Osteoblast (primary cell): Measurements from ENCODE around the gene INSYN2B. TPM values are rescaled to one million over a fixed set of nuclear protein-coding genes. Genes with fewer than 3 reads are reported as not detected.

Source experiments
- DNase-seq: peaks from one replicate; pipeline ENCODE4 v3.0.0; 2011; ENCODE audit warnings: low spot score, mixed read lengths; ENCODE audit not compliant: insufficient read length; ENCODE audit errors: missing footprints
- H2AFZ ChIP-seq: 2 replicates; pipeline ENCODE4 v1.6.0; 2011; ENCODE audit warnings: mild to moderate bottlenecking, low read length
- H3K27ac ChIP-seq: 2 replicates; pipeline ENCODE4 v1.5.1; 2011; ENCODE audit warnings: mild to moderate bottlenecking, low read depth, low read length, moderate library complexity
- H3K27me3 ChIP-seq: 2 replicates; pipeline ENCODE4 v1.6.0; 2012; ENCODE audit warnings: mild to moderate bottlenecking, control low read depth, inconsistent platforms, low read length, moderate library complexity; ENCODE audit not compliant: insufficient read depth
- H3K36me3 ChIP-seq: 2 replicates; pipeline ENCODE4 v1.5.1; 2011; ENCODE audit warnings: mild to moderate bottlenecking, low read length, control low read depth, moderate library complexity; ENCODE audit not compliant: insufficient read depth
- H3K4me1 ChIP-seq: 2 replicates; pipeline ENCODE4 v1.5.1; 2011; ENCODE audit warnings: mild to moderate bottlenecking, low read length, control low read depth, moderate library complexity; ENCODE audit not compliant: insufficient read depth
- H3K4me2 ChIP-seq: 2 replicates; pipeline ENCODE4 v1.6.0; 2011; ENCODE audit warnings: mild to moderate bottlenecking, low read length; ENCODE audit not compliant: insufficient read depth
- H3K4me3 ChIP-seq: fragments of 200-600 bp; sonication (generic); 3 replicates; pipeline ENCODE4 v1.5.1; 2012; ENCODE audit warnings: mild to moderate bottlenecking, low read length, inconsistent platforms; ENCODE audit not compliant: insufficient read depth
- H3K79me2 ChIP-seq: 2 replicates; pipeline ENCODE4 v1.6.0; 2012; ENCODE audit warnings: mild to moderate bottlenecking, low read length, control low read depth, inconsistent platforms; ENCODE audit not compliant: insufficient read depth
- H3K9me3 ChIP-seq: 2 replicates; pipeline ENCODE4 v1.5.1; 2011; ENCODE audit warnings: low read depth, low read length, control low read depth
- H4K20me1 ChIP-seq: 2 replicates; pipeline ENCODE4 v1.6.0; 2012; ENCODE audit warnings: mild to moderate bottlenecking, low read length, control low read depth; ENCODE audit not compliant: insufficient read depth
- small RNA-seq: library from RNA; depleted of rRNA; stranded (forward); fragments of <200 nt; gene quantifications from one replicate; pipeline ENCODE3, GENCODE V24; 2012
- total RNA-seq: library from RNA; depleted of rRNA; stranded (reverse); fragments of >200 nt; gene quantifications from 2 replicates; pipeline ENCODE4 v1.2.3, GENCODE V29; 2012
- TF ChIP-seq, protein P1 (sequence below): IDR thresholded peaks from 2 replicates; pipeline ENCODE4 v1.5.1; 2011; ENCODE audit warnings: mild to moderate bottlenecking, low read depth, low read length, moderate library complexity; ENCODE audit errors: extremely low read depth

Gene INSYN2B
- total RNA-seq, 1 donor = 2.2 TPM

GRCh38 chr5:169827769-169828168 lies 152.5 kb downstream of the INSYN2B start:
- no peaks in the 10 kb centered on the region for H3K36me3 ChIP-seq
- no peak overlapping the region for H3K4me3 ChIP-seq
- DNase-seq = peak; percentile 64
- no peak overlapping the region for H3K4me2 ChIP-seq
- no peaks in the 10 kb centered on the region for H3K27me3 ChIP-seq
- H2AFZ ChIP-seq = no peak overlapping the region
- H3K27ac ChIP-seq = no peak overlapping the region
- no peaks in the 10 kb centered on the region for H3K79me2 ChIP-seq
- no peaks in the 10 kb centered on the region for H3K9me3 ChIP-seq
- TF ChIP-seq, protein P1, sequence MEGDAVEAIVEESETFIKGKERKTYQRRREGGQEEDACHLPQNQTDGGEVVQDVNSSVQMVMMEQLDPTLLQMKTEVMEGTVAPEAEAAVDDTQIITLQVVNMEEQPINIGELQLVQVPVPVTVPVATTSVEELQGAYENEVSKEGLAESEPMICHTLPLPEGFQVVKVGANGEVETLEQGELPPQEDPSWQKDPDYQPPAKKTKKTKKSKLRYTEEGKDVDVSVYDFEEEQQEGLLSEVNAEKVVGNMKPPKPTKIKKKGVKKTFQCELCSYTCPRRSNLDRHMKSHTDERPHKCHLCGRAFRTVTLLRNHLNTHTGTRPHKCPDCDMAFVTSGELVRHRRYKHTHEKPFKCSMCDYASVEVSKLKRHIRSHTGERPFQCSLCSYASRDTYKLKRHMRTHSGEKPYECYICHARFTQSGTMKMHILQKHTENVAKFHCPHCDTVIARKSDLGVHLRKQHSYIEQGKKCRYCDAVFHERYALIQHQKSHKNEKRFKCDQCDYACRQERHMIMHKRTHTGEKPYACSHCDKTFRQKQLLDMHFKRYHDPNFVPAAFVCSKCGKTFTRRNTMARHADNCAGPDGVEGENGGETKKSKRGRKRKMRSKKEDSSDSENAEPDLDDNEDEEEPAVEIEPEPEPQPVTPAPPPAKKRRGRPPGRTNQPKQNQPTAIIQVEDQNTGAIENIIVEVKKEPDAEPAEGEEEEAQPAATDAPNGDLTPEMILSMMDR = no peak
- no peaks in the 10 kb centered on the region for H3K4me1 ChIP-seq
- no peaks in the 10 kb centered on the region for H4K20me1 ChIP-seq

- TF ChIP-seq, protein P1 = peak; percentile 45
- no peak overlapping the region for H3K4me2 ChIP-seq
- no peak overlapping the region for H3K4me3 ChIP-seq
- no peaks in the 10 kb centered on the region for H3K9me3 ChIP-seq
- no peaks in the 10 kb centered on the region for H3K4me1 ChIP-seq
- H4K20me1 ChIP-seq = no peaks in the 10 kb centered on the region
- no peaks in the 10 kb centered on the region for H3K27me3 ChIP-seq
- H2AFZ ChIP-seq = no peak overlapping the region
- DNase-seq = no peak
- no peaks in the 10 kb centered on the region for H3K79me2 ChIP-seq
- no peaks in the 10 kb centered on the region for H3K36me3 ChIP-seq
- H3K27ac ChIP-seq = no peak overlapping the region
Observed at GRCh38 chr5:169826618-169827017, 153.7 kb downstream of the INSYN2B start.

DNA sequence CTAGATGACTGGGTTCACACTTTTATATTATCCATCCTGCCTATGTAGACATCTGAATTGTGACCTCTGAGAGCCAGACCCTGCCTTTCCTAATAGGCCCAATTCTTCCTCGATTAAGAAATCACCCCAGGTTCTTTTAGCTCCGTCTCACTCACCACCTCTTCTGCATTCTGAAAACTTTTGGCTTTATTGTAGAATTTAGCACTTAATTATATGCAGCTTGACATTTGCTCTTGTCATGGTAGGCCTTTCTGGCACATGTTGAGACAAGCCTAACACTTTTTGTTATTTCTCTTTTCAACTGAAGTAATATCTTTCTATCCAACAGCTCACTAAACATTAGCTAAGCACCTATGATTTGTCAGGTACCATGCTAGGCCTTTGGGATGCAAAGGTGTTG lies 163.3 kb downstream of the INSYN2B start:
- no peak overlapping the region for H3K4me3 ChIP-seq
- H3K4me1 ChIP-seq = peaks cover 2% of the 10 kb centered on the region
- no peaks in the 10 kb centered on the region for H3K9me3 ChIP-seq
- H3K27me3 ChIP-seq = no peaks in the 10 kb centered on the region
- no peaks in the 10 kb centered on the region for H4K20me1 ChIP-seq
- H3K79me2 ChIP-seq = no peaks in the 10 kb centered on the region
- TF ChIP-seq, protein P1 = no peak
- no peak for DNase-seq
- no peak overlapping the region for H3K4me2 ChIP-seq
- H3K36me3 ChIP-seq = no peaks in the 10 kb centered on the region
- no peak overlapping the region for H3K27ac ChIP-seq
- no peak overlapping the region for H2AFZ ChIP-seq

GRCh38 chr5:169814522-169814921 lies 165.8 kb downstream of the INSYN2B start:
- H3K4me1 ChIP-seq = peaks cover 2% of the 10 kb centered on the region
- H3K4me3 ChIP-seq = no peak overlapping the region
- no peaks in the 10 kb centered on the region for H3K9me3 ChIP-seq
- no peak overlapping the region for H3K4me2 ChIP-seq
- H3K27ac ChIP-seq = no peak overlapping the region
- no peaks in the 10 kb centered on the region for H4K20me1 ChIP-seq
- H2AFZ ChIP-seq = no peak overlapping the region
- no peaks in the 10 kb centered on the region for H3K27me3 ChIP-seq
- DNase-seq = no peak
- H3K36me3 ChIP-seq = no peaks in the 10 kb centered on the region
- H3K79me2 ChIP-seq = no peaks in the 10 kb centered on the region
- TF ChIP-seq, protein P1 = no peak

Small RNA genes lying within 50 kb of the gene (small RNA-seq; reads per million reads assigned to genes)
- not detected for gene MIR378E

Other genes with a start within 250 kb of the INSYN2B start
- gene FOXI1, start 125.4 kb upstream of the INSYN2B start, total RNA-seq = not detected in 2 replicates